ENCODE data around the gene SCN8A. TPM values are rescaled to one million over a fixed set of nuclear protein-coding genes. Genes with fewer than 3 reads are reported as not detected.
"Not testable (repeated sequence)": the region's sequence is repeated elsewhere in the genome, so short reads cannot be mapped to it uniquely, and the experiment has no call there.

Gene SCN8A
- total RNA-seq, 3 donors from 2014 or later (not counting 1 experiment from before 2014, with no cell fraction given), result 0.42 to 0.66 (median 0.65) TPM

GRCh38 chr12:51793201-51793600 is 202.2 kb downstream of the SCN8A start:
- TF ChIP-seq CTCF (IDR thresholded peaks at IDR 0.05), result no peak
- DNase-seq, result no peak
- no peak overlapping the region for H3K27ac ChIP-seq (ENCODE audit: low read length)
- Mint-ChIP-seq H3K36me3 (no peaks in the 10 kb centered on the region), H3K9me3 (no peaks in the 10 kb centered on the region), H3K27me3 (ENCODE audit: low read depth in 2 of 2) (no peaks in the 10 kb centered on the region), H3K27ac (no peak overlapping the region), H3K4me1 (no peaks in the 10 kb centered on the region), H3K4me3 (no peak overlapping the region)
- H3K9me3 ChIP-seq (ENCODE audit: control insufficient read depth, insufficient read depth, low read length), result no peaks in the 10 kb centered on the region
- H3K4me3 ChIP-seq (ENCODE audit: low read length), result no peak overlapping the region
- no peaks in the 10 kb centered on the region for H3K36me3 ChIP-seq (ENCODE audit: control insufficient read depth, insufficient read depth, low read length)
- H3K4me1 ChIP-seq (ENCODE audit: control insufficient read depth, insufficient read depth, low read length), result no peaks in the 10 kb centered on the region
- ATAC-seq, result no peak
- no peaks in the 10 kb centered on the region for H3K27me3 ChIP-seq (ENCODE audit: control insufficient read depth, insufficient read depth, low read length)
- WGBS (ENCODE audit: insufficient coverage), result 96% methylated on average over 1 of the region's 1 CpG
- intact Hi-C loops (cut with micrococcal nuclease), result no loop called here

DNA sequence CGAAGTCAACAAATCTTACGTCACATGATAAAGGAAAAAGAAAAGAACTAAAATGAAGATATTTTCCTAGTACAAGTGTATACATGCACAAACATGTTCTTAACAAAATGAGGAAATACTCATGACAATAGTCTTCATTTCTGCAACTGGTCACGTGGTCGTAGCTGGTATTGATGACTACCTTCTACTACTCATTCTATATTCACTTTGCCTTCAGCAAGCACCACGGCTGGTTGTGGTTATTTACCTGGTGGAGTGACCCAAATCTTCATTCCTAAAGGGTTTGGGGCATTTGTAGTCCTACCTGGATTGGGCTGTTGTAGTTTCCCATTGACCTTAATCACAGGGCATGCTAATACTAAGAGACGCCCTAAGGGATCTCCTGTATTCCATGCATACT is 206.3 kb downstream of the SCN8A start:
- intact Hi-C loops (cut with micrococcal nuclease), result no loop called here
- H3K36me3 Mint-ChIP-seq, result no peaks in the 10 kb centered on the region
- no peak overlapping the region for H3K4me3 ChIP-seq (ENCODE audit: low read length)
- no peaks in the 10 kb centered on the region for H3K36me3 ChIP-seq (ENCODE audit: control insufficient read depth, insufficient read depth, low read length)
- no peaks in the 10 kb centered on the region for H3K4me1 Mint-ChIP-seq
- H3K27ac Mint-ChIP-seq, result no peak overlapping the region
- TF ChIP-seq CTCF (IDR thresholded peaks at IDR 0.05), result no peak
- DNase-seq (no peak), ATAC-seq (no peak)
- H3K4me3 Mint-ChIP-seq, result no peak overlapping the region
- no peaks in the 10 kb centered on the region for H3K27me3 Mint-ChIP-seq (ENCODE audit: low read depth in 2 of 2)
- H3K9me3 Mint-ChIP-seq, result no peaks in the 10 kb centered on the region
- WGBS (ENCODE audit: insufficient coverage), result 83% methylated on average over 2 of the region's 6 CpGs
- H3K4me1 ChIP-seq (ENCODE audit: control insufficient read depth, insufficient read depth, low read length), result no peaks in the 10 kb centered on the region
- no peak overlapping the region for H3K27ac ChIP-seq (ENCODE audit: low read length)
- no peaks in the 10 kb centered on the region for H3K27me3 ChIP-seq (ENCODE audit: control insufficient read depth, insufficient read depth, low read length)
- H3K9me3 ChIP-seq (ENCODE audit: control insufficient read depth, insufficient read depth, low read length), result no peaks in the 10 kb centered on the region

DNA sequence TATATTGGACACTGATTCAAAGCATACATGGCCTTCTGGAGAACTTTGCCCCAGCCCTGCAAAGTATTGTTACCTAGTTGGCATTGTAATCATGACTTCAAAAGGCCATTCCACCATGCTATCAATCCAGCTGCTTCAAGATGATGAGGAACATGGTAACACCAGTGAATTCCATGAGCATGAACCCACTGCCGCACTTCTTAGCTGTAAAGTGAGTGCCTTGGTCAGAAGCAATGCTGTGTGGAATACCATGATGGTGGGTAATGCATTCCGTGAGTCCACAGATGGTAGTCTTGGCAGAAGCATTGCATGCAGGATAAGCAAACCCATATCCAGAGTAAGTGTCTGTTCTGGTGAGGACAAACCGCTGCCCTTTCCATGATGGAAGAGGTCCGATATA is 207.0 kb downstream of the SCN8A start:
- H3K9me3 Mint-ChIP-seq; H3K9me3 ChIP-seq (ENCODE audit: control insufficient read depth, insufficient read depth, low read length); H3K4me1 Mint-ChIP-seq; H3K36me3 Mint-ChIP-seq; intact Hi-C loops (cut with micrococcal nuclease); H3K27ac Mint-ChIP-seq; H3K36me3 ChIP-seq (ENCODE audit: control insufficient read depth, insufficient read depth, low read length); H3K27me3 Mint-ChIP-seq (ENCODE audit: low read depth in 2 of 2); H3K4me1 ChIP-seq (ENCODE audit: control insufficient read depth, insufficient read depth, low read length); H3K27ac ChIP-seq (ENCODE audit: low read length); H3K27me3 ChIP-seq (ENCODE audit: control insufficient read depth, insufficient read depth, low read length); ATAC-seq; H3K4me3 ChIP-seq (ENCODE audit: low read length); DNase-seq; H3K4me3 Mint-ChIP-seq: not testable (repeated sequence)
- WGBS (ENCODE audit: insufficient coverage), result 97% methylated on average over 4 of the region's 4 CpGs

- H3K27ac ChIP-seq (ENCODE audit: low read length), result no peak overlapping the region
- no peaks in the 10 kb centered on the region for H3K36me3 Mint-ChIP-seq
- intact Hi-C loops (cut with micrococcal nuclease), result no loop called here
- H3K4me3 Mint-ChIP-seq, result no peak overlapping the region
- no peak for TF ChIP-seq CTCF (IDR thresholded peaks at IDR 0.05)
- H3K27ac Mint-ChIP-seq, result no peak overlapping the region
- H3K27me3 Mint-ChIP-seq (ENCODE audit: low read depth in 2 of 2), result no peaks in the 10 kb centered on the region
- no peaks in the 10 kb centered on the region for H3K9me3 Mint-ChIP-seq
- no peaks in the 10 kb centered on the region for H3K27me3 ChIP-seq (ENCODE audit: control insufficient read depth, insufficient read depth, low read length)
- H3K4me1 ChIP-seq (ENCODE audit: control insufficient read depth, insufficient read depth, low read length), result no peaks in the 10 kb centered on the region
- DNase-seq, result no peak
- H3K36me3 ChIP-seq (ENCODE audit: control insufficient read depth, insufficient read depth, low read length), result no peaks in the 10 kb centered on the region
- no peaks in the 10 kb centered on the region for H3K4me1 Mint-ChIP-seq
- ATAC-seq, result no peak
- H3K4me3 ChIP-seq (ENCODE audit: low read length), result no peak overlapping the region
- 83% methylated on average over 1 of the region's 1 CpG for WGBS (ENCODE audit: insufficient coverage)
- no peaks in the 10 kb centered on the region for H3K9me3 ChIP-seq (ENCODE audit: control insufficient read depth, insufficient read depth, low read length)
Measured at GRCh38 chr12:51798501-51798900, 207.5 kb downstream of the SCN8A start.
